Measurements from ENCODE around the gene TTC32.

The TTC32 gene

DNA sequence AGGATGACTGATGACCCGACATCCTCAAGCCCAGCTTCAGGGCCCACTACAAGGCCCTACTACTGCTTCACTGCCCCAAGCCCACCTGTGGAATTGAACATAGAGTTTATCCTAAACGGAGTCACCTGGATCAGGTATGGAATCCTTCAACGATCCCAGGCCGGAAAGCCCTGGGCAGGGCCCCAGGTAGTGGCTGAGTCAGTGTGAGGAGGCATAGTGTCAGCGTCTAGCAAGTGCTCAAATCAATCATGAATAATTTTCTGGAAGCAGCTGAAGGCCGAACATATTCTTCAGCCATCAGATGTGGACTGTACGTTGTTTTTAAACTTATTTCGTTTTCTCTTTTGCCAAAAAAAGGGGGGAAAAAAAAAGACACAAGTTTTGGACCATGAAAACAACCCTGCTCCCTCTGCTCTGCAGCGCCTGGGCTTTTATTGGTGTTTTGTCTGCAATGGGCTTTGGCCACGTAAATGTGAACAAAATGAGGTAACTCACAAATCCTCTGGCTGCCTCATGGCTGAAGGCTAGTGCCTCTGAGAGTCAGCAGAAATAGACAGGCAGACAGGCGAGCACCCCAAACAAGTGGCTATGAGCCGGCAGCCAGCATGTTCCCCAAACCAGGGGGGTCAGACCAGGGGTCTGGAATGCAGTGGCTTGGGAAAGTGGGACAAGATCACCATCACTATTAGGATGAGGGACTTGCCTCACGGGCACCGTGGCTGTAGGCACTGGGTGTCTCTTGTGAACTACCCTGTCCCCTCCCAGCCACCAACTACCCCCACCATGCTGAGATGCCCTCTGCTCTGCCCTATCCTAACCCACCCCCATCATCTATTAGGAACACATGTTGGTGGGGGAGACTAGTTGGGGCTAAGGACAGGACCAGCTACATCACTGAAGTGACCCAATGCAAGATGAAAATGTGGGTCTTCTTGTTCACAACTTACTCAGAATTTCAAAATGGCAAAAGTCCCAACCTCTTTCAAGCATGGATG, 51.4 kb downstream of the TTC32 start:
- Histone ChIP-seq H3K27ac (ENCODE audit: low read depth, low read length, severe bottlenecking) (no peak overlapping the region), H3K4me3 (ENCODE audit: extremely low read depth, insufficient read depth, low read length, poor library complexity, severe bottlenecking) (no peak overlapping the region), H3K9me3 (ENCODE audit: control insufficient read depth, low read length) (no peaks in the 10 kb centered on the region), H3K4me1 (ENCODE audit: control insufficient read depth, insufficient read depth, low read length, poor library complexity, severe bottlenecking) (no peaks in the 10 kb centered on the region), H3K36me3 (ENCODE audit: control insufficient read depth, insufficient read depth, low read length) (no peaks in the 10 kb centered on the region)
- whole genome bisulfite sequencing, 2 experiments (ENCODE audit: insufficient coverage in 2 of 2) = 92 to 94% methylated on average over 12 of the region's 14 CpGs

DNA sequence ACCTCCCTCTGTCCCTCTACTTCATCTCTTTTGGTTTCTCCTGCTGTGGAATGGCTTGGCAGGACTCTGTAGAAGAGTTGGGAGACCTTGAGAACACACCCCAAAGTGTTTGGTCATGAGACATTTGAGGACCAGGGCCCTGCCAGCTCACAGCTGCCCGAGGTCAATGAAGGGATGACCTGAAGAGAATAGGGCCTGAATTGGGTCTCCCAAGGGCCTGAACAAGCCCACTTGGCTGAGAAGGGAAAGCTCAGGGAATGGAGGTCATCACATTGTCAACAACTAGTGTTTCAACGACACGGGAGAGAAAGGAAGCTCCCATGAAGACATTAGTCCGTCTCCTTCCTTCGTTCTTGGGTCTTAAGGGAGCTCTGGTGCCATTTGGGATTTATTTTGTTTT, 52.8 kb downstream of the TTC32 start:
- no peaks in the 10 kb centered on the region for H3K9me3 ChIP-seq (ENCODE audit: control insufficient read depth, low read length)

DNA sequence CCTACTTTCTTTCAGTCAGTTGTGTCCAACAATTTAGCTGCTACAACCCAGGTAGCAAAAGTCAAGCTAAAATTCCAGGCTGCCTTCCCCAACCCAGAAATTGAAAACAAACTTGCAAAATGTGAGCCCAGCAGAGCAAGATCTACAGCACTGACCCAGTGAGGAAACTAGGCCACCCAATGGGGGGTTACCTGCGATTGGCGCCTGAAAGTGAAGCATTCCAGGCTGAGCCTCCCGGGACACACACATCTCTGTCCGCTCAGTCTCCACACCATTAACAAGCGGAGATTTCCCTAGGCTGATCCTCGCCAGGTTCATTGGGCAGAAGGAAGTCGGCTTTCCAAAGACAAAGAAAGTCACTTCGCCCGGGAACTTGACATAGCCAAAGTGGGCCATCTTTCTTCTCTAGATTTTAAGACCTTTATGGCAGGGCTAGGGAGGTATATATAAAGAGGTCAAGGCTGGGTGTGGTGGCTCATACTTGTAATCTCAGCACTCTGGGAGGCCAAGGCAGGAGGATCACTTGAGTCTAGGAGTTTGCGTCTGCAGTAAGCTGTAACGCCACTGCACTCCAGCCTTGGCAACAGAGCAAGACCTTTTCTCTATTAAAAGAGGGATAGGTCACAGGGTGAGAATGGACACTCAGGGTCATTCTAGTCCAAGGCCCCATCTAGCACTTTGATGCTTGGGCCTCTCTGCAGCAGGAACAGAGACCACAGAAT, 53.6 kb downstream of the TTC32 start:
- no peaks in the 10 kb centered on the region for H3K9me3 ChIP-seq (ENCODE audit: control insufficient read depth, low read length)
- H3K4me1 ChIP-seq (ENCODE audit: control insufficient read depth, insufficient read depth, low read length, poor library complexity, severe bottlenecking) = no peaks in the 10 kb centered on the region
- no peak overlapping the region for H3K4me3 ChIP-seq (ENCODE audit: extremely low read depth, insufficient read depth, low read length, poor library complexity, severe bottlenecking)
- no peaks in the 10 kb centered on the region for H3K36me3 ChIP-seq (ENCODE audit: control insufficient read depth, insufficient read depth, low read length)
- 85 to 86% methylated on average over 11 of the region's 11 CpGs for WGBS, 2 experiments (ENCODE audit: insufficient coverage in 2 of 2)
- no peak overlapping the region for H3K27ac ChIP-seq (ENCODE audit: low read depth, low read length, severe bottlenecking)

More for the DNA sequence above, 52.8 kb downstream of the TTC32 start:
- no peaks in the 10 kb centered on the region for H3K4me1 ChIP-seq (ENCODE audit: control insufficient read depth, insufficient read depth, low read length, poor library complexity, severe bottlenecking)
- H3K27ac ChIP-seq (ENCODE audit: low read depth, low read length, severe bottlenecking) = no peak overlapping the region
- no peak overlapping the region for H3K4me3 ChIP-seq (ENCODE audit: extremely low read depth, insufficient read depth, low read length, poor library complexity, severe bottlenecking)
- no peaks in the 10 kb centered on the region for H3K36me3 ChIP-seq (ENCODE audit: control insufficient read depth, insufficient read depth, low read length)
- 82 to 92% methylated on average over 5 of the region's 5 CpGs for WGBS, 2 experiments (ENCODE audit: insufficient coverage in 2 of 2)

DNA sequence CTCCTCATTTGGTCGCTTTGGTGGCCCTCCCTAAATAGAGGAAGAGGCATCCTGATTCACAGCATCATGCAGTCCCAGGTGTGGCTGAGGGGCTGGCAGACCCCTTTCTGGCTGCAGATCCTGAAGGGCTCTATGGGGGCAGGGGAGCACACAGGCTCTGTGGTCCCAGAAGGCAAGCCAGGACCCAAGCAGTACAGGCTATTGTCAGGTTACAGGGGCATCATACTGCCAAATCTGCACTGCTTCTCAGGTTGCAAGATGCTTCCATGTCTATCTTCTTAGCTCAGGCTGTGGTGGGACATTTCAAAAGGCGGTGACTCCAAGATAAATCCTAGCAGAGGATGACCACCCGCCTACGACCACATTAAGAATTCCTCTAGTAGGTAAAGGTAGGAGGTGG, 54.3 kb downstream of the TTC32 start:
- H3K4me1 ChIP-seq (ENCODE audit: control insufficient read depth, insufficient read depth, low read length, poor library complexity, severe bottlenecking) = no peaks in the 10 kb centered on the region
- no peak overlapping the region for H3K27ac ChIP-seq (ENCODE audit: low read depth, low read length, severe bottlenecking)
- WGBS, 2 experiments (ENCODE audit: insufficient coverage in 2 of 2) = 90 to 100% methylated on average over 2 to 4 of the region's 4 CpGs
- H3K36me3 ChIP-seq (ENCODE audit: control insufficient read depth, insufficient read depth, low read length) = no peaks in the 10 kb centered on the region
- no peak overlapping the region for H3K4me3 ChIP-seq (ENCODE audit: extremely low read depth, insufficient read depth, low read length, poor library complexity, severe bottlenecking)
- H3K9me3 ChIP-seq (ENCODE audit: control insufficient read depth, low read length) = no peaks in the 10 kb centered on the region
